ENCODE results near the gene SSRP1.

- TF ChIP-seq EZH2 (IDR thresholded peaks at IDR 0.05) (no peak), EZH2phosphoT487 (IDR thresholded peaks at IDR 0.05) (no peak), CTCF (IDR thresholded peaks at IDR 0.05) (no peak)
These were observed 30.2 kb downstream of the SSRP1 start for GRCh38 chr11:57305523-57305922.
